HG03378 (cell line): ENCODE data around the gene PACSIN3.
"Not testable (repeated sequence)": the region's sequence is repeated elsewhere in the genome, so short reads cannot be mapped to it uniquely, and the experiment has no call there.

Experiments used
- ATAC-seq: cut with Tn5 transposase; IDR thresholded peaks from one replicate; pipeline ENCODE4 v1.9.1; 2021; ENCODE audit warnings: mild to moderate bottlenecking, moderate library complexity; ENCODE audit not compliant: unreplicated experiment

PACSIN3 gene

DNA sequence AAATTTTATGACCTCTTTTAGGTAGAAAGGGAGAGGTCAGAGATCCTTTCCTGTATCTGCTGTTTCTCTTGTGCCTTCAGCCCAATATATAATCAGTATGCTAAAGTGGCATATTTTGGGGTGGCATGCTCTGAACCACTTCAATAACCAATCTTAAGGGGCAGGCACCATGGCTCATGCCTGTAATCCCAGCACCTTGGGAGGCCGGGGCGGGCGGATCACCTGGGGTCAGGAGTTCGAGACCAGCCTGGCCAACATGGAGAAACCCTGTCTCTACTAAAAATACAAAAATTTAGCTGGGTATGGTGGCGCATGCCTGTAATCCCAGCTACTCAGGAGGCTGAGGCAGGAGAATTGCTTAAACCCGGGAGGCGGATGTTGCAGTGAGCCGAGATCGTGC, 11.9 kb upstream of the PACSIN3 start:
- ATAC-seq: not testable (repeated sequence)

DNA sequence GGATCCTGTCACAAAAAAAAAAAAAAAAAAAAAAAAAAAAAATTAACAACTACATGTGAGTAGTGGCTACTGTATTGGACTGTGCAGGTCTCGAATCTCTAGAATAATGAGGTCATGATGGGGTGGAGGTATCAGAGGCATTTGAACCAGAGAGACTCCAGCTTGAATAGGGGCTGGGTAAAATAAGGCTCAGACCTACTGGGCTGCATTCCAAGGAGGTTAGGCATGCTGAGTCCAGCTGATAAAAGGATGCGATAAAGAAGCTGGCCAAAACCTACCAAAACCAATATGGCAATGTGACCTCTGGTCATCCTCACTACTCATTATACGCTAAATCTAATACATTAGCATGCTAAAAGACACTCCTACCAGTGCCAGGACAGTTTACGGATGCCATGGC, 5.9 kb upstream of the PACSIN3 start:
- no peak for ATAC-seq

DNA sequence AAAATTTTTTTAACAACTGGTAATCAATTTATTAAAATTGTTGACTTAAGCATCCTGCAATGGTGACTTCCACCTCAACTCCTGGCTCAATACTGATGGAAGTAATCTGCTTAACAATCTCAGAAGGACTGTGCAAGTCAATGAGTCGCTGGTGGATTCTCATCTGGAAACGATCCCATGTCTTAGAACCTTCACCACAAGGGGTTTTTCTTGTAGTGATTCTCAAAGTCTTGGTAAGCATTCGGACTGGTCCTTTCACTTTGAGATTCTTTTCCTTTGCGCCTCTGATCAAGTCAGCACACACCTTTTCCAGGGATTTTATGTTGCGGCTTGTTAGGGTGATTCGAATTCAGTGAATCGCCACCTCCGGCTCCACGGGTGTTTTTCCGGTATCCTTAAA, 4.9 kb upstream of the PACSIN3 start:
- ATAC-seq: not testable (repeated sequence)

DNA sequence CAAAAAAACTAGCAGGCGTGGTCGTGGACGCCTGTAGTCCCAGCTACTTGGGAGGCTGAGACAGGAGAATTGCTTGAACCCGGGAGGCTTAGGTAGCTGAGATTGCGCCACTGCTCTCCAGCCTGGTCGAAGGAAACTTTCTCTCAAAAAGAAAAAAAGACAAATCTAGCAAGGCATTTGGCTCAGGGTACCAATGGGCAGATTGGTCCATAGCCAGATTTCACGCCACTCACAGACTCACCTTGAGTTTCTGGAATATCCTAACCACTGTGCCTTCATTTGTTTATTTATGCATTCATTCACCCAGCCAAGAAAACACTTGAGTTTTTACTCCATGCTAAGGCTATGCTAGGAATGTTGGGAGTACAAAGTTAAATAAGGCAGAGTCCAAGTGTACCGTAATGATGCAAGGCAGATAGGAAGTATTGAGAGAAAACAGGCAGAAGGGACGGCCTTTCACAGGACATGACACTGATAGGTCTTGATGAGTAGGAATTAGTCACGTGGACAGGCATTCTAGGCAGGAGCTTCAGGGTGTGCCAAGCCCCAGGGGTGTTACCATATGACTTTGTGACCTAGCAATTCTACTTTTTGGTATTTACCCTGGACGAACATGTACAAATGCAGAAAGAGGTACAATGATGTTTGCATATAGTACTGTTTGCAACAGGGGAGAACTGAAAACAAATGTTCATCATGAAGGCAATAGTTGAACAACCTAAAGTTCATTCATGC, 3.0 kb upstream of the PACSIN3 start:
- ATAC-seq: no peak

DNA sequence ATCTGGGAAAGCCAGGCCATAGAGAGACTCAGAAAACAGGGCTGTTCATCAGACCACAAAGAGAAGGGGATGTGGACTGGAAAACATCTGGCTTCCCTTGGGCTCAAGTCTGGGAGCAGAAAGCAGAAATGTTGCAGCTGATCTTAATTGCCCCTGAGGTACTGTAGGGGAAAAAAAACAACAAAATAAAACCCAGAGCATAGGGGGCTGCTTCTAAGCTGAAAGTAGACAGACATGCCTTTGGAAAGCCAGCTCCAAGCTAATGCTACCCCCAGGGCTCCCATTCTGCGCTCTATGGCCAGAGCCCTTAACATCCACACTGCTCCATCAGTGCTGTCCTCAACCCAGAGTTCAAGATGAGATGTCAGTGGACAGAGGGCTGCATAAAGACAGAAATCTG, 2.0 kb upstream of the PACSIN3 start:
- ATAC-seq: no peak

DNA sequence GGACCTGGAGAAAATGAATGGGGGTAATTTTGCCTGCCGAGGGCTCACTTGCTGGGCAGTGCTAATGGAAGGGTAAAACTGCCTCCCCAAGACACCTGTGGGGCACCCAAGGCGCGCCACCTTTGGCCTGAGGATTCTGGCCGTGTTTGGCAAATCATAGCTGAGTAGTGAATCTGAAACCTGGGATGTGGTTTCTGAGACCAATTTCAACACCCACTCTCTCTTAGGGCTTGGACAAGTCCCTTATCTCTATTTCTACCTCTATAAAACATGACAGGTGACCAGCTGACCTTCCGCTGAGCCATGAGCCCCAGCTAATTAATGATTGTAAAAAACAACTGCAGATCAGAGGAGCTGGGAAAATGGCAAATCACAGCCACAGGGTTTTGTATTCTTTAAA, 1.5 kb upstream of the PACSIN3 start:
- ATAC-seq: no peak

DNA sequence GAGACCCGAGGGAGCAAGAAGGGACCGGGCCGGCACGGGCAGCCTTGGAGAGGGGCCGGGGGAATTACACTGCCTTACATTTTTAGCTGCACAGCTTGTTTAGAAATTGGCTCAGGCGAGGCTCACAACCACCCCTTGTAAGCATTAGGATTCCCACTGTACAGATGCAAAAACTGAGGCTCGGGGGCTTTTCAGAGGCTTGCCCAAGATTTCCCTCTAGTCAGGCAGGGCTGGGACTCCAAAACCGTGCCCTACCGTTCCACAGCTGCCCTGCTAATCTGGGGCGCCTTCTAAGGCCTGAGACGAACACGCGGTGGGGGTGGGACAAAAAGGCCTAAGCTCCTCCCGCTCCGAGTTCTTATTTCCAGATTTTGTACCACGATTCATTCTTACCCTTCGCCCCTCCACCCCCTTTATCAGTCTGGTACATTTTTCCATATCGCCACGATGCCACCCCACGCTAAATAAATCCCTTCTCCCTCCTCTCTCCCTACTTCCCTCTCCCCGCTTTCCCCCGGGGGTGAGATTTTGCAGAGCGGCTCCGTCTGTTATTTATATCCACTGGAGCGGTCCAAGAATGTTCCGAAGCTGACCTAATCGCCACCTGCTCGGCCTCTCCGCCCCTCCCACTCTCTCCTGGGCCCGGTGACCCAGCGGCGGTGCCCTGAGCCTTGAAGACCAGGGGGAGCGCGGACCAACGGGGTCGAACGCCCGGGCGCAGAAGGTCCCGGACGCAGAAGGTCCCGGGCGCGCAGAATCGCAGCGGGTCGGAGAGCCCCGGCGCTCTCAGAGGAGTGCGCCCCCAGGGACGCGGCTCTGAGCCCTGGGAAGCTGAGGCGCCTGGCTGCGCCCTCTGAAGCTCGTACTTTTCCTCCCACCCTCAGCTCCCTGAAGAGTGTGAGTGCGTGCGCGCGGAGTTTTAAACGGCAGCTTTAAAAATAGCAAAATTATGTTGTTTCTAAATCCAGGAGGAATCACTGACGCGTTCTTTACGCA, 764 bp upstream of the PACSIN3 start:
- ATAC-seq: no peak

DNA sequence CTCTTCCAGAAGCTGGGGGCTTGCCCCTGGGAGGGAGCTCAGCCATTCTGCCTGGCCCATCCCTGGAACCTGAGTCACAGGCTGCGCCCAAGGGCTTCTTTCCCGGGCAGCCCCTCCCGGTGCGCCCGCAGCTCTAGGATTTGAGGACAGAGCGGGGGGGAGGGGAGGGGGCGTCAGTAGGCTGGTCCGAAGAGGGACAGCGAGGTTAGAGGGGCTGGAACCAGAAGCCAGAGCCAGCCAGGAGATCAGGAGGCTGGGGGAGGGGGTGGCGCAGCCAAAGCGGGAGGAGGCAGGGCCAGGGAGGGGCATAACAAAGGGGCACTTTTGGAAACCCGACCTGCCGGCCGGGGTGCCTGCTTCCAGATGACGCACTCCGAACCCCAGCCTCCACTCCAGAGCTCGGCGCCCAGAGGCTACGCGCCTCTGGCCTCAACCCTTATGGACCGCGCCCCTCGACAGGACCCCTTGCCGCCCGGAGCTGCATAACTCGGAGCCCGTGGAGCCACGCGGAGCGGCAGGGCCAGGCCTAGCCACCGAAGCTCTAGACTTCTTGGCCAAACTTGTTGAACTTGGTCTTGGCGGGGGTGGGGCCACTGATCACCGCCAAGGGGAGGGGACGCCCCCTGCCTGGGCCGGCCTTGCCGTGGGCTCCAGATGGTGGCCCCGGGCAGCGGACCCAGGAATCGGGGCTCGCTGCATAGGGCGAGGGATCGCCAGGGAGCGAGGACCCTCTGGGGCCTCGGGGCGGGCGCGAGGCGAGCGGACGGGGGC, 744 bp downstream of the PACSIN3 start:
- no peak for ATAC-seq

DNA sequence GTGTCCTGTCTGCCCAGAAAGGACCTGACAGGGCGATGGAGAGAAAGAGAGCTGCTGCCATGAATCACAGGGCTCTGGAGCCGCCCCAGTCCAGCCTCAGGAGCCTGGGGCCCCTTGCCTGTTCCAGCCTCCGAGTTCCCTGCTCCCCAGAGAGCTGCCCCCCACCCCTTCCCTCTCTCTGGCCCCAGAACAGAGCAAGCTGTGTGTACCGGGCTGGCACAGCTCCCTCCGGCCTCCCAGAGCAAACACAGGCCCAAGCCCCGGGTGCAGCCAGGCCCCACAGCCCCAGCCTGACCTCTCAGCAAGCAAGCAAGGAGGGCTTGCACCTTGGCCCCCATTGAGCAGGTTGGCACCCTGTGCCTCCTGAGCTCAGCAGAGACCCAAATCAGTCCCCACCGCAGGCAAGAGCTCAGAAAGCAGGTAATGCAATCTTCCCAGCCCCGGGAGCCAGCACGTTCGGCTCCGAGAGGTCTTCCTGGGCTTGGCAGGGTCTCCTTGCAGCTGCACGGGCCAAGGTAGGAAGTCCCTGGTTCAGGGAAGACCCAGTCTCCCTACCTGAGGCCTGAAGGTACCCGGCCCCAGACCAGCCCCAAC, 1.4 kb downstream of the PACSIN3 start:
- no peak for ATAC-seq

DNA sequence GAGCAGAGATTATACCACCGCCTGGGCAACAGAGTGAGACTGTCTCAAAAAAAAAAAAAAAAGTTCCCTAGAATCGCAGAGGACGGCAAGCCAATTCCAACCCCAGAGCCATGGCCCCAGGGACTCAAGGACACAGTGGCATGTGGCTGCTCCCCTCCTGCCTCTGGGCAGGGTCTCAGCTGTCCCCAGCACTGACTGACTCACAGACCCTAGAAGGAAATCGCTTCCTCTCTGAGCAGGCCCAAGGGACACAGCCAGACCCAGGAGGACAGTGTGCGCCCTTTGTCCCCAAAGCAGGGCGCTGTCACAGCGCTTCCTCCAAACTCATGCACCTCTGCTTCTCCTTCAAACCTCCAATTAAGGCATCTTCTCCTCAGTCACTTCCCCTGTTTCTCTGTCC, 2.3 kb downstream of the PACSIN3 start:
- no peak for ATAC-seq

DNA sequence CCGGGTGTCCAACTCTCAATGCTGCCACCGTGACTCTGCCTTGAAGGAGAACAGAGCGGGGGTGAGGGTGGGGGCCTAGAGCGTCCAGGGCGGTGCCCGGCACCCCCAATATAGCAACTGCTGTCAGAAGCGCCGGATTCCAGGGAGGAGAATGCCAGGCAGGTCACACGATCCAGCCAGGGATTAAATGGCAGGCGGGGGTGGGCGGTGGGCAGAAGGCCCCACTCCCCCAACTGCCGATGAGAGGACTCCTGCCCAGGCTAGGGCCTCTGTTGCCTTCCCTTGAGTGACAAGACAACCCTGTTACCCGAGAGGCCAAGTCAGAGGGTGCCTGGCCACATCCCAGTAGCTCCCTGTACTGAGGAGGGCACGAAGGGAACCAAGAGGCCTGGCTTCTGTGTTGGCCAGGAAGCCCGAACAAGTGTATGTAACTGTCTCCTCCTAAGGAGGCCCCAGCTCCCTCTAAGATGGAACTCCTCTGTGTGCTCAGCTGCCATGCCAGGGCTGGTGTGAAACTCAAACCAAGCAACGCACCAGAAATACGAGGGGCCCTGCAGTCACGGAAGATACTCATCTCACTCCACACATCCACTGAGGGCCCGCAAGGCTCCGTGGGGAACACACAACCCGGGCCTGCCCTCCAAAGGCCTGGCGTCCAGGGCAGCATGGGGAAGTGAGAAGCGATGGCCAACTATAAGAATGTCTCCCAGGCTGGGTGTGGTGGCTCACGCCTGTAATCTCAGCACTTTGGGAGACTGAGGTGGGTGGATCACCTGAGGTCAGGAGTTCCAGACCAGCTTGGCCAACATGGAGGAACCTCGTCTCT, 3.0 kb downstream of the PACSIN3 start:
- ATAC-seq: no peak

DNA sequence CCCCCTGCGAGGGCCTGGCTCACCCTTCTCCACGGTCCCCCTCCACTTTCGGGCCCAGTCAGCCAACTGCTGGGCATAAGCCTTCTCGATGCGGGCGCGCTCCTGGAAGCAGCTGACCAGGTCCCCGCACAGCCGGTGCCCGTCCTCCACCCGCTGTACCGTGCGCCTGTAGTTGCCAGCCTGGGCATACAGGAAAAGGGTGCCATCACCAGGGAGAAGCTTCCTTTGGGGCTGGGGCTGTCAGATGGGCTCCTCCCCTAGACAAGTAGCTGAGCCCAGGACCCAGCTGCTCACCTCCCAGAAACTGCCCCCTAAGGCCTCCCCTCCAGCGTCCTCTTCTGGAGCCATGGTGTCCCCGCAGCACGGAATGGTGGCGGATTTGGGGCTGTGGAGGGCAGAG, 3.9 kb downstream of the PACSIN3 start:
- ATAC-seq: no peak

DNA sequence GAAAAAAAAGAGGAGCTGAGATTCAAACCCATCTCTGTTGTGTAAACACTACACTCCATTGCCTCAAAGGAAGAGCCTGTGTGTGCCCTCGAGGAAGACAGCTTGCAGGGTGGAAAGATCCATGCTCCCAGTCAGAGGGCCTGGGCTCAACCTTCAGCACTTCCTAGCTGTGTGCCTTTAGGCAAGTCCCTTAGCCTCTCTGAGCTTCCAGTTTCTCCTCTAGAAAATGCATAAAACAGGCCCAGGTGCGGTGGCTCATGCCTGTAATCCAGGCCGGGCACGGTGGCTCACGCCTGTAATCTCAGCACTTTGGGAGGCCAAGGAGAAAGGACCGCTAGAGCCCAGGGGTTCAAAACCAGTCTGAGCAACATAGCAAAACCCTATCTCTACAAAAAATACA, 5.0 kb downstream of the PACSIN3 start:
- no peak for ATAC-seq

DNA sequence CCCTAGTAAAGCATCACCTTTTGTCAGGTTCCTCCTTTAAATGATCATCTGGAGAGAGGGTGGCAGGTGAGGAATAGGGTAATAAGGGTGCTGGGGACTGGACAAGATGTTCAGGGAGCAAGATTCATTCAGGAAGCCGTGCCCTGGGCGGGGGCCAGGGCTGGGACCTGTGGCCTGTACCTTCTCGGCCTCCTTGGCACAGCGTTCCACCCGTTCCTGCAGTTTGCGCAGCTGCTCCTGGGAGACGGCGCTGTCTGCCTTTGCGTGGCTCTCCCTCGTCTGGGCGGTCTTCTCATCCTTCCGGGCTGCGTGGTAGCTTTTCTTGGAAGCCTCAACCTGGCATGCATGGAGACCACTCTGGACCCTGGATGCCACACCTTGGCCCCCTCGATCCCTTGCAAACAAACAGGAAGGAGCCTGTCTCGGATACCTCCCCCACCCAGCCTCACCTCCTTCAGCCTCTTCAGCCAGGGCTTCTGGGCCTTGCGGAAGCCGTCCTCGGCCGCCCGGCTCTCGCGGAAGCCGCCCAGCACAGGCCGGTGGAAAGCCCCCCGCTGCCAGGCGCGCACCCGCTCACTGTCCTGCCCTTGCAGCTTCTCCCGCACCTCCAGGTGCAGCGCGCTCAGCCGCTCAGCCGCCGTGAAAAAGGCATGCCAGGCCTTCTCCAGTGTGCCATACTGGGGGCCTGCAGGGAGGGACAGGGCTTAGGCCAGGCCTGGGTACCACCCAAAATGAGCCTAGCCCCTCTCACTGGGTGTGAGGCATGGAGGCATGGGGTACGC, 6.0 kb downstream of the PACSIN3 start:
- ATAC-seq: no peak

DNA sequence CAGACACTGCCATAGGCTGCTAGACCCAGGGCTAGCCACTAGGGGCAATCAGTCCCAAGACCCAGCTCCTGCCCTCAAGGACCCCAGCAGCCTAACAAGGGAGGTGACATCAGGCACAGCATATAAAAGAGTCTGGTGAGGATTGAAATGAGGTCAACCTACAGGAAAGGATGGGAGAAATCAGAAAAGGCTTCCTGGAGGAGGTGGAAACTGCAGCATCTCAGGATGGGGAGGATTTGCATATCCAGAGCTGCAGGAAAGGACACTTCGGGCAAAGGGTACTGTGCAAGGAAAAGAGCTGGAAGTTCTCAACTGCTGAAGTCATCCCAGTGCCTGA, 6.6 kb downstream of the PACSIN3 start:
- no peak for ATAC-seq

DNA sequence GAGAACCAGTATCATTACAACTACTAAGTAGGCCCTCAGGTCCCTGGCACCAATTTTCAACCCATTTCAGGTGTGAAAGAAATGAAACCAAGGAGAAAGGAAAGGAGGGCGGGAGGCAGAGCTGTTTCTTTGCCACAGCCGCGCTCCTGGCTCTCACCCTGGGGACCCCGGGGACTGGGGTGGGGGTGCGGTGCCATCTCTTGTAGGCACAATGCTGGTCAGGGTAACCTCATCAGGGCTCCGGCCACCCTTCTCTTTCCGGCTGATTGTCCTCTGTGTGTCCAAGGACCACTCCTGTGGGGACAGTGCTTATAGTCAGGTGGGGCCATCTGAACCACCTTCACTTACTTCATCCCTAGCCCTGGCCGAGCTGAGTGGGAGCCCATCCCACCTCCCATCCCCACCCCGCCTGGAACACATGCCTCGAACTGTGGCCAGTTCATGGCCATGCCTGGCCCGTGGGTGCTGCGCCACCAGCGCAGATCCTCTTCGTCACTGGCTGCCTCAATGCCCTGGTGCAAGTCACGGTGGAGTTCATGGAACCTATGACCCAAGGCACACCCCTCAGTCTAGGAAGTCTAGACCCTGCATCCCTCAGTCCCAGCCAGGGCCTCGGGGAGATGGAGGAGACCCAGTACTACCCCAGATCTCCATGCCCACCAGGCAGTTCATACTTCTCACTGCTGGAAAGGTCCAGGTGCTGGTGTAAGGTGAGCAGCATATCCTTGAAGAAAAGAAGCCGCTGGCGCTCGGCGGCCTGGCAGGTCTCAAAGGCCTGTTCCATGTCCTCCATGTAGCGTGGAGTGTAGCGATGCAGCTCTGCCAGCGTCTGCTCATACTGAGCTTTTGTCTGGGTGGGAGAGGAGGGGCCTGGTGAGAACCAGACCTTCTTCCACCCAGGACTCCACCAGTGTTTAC, 7.2 kb downstream of the PACSIN3 start:
- ATAC-seq: no peak

DNA sequence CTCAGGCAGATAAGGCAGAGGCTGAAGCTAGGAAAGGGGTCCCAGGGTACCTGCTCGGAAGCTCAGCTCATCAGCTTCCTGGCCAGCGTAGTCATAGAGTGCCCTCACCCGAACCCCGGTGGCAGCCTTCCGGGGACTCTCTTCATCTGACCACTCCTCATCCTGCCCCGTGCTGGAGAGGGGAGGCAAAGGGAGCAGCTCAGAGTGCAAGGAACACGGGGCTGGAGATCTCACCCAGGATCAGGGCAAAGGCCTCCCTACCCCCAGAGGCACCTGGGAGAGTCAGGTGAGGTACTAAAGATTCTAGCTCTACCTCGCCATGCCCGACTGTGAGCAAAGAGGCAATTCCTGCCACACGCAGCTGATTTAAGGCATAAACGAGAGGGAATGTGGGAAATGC, 7.9 kb downstream of the PACSIN3 start:
- ATAC-seq: no peak

DNA sequence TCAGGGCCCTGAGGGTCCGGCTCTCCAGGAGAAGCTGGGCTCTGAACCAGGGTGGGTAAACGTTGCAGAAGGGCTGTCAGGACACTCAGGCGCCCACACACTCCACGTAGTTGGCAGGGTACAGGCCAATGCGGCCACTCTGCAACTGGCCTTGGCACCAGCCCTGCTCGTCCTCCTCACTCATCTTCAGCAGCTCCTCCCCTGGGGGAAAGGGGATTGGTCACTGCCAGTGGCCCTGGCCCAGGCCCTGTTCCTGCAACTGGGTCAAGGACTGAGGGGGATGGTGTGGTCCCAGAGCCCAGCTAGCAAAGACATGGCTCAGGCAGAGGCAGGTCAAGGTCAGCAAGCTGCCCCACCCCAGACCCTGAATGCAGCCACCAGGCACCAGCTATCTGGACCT, 8.4 kb downstream of the PACSIN3 start:
- ATAC-seq: no peak
